ENCODE results near the gene MLX.
"Not testable (repeated sequence)": the region's sequence is repeated elsewhere in the genome, so short reads cannot be mapped to it uniquely, and the experiment has no call there.

The MLX gene

GRCh38 chr17:42555961-42556617 lies 10.8 kb upstream of the MLX start:
- DNase-seq, result not testable (repeated sequence)

DNA sequence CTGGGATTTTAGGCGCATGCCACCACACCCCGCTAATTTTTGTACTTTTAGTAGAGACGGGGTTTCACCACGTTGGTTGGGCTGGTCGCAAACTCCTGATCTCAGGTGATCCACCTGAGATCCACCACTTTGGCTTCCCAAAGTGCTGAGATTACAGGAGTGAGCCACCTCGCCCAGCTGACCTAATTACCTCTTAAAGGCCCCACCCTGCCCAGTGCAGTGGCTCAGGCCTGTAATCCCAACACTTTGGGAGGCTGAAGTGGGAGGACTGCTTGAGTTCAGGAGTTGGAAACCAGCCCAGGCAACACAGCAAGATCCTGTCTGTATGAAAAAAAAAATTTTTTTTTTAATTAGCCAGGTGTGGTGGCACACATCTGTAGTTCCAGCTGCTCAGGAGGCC lies 7.8 kb upstream of the MLX start:
- no peak for DNase-seq

DNA sequence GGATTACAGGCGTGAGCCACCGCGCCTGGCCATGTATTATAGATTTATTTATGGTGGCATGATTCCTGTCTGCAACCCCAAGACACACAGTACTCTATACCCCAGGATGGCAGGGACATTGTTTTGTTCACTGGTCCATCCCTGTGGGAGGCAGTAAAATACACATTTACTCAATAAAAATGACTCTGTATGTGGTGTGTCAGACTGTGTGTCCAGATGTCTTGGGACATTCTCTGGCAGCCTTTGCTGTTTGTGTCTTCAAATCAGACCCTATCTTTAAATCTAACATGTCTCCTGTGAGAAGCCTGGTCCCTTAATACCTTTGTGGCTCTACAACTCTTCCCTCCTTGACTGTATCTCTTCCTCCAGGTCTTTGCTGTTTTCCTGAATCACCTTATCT lies 6.7 kb upstream of the MLX start:
- no peak for DNase-seq

- DNase-seq, result peak; percentile 95
These were observed 5.0 kb upstream of the MLX start, which contains the start of gene COASY for GRCh38 chr17:42561897-42562387. TSS of gene COASY (plus strand) at chr17:42562148. CDS start at chr17:42562623, 475 bp downstream.

- no peak for DNase-seq
These were observed 4.3 kb upstream of the MLX start for GRCh38 chr17:42562388-42563142.

DNA sequence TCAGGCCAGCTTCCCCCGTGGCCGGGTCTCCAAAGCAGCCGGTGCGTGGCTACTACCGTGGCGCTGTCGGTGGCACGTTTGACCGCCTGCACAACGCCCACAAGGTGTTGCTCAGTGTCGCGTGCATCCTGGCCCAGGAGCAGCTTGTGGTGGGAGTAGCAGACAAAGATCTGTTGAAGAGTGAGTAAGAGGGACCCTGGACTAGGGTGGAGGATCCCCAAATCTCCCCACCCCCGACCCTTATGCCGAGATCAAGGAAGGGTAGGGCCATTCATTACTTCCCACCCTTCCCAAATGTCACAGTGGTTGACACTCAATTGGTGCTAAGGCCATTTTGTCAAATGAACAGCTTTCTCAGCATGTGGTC lies 3.8 kb upstream of the MLX start:
- DNase-seq, result no peak

GRCh38 chr17:42563543-42563942 lies 3.4 kb upstream of the MLX start:
- no peak for DNase-seq

- DNase-seq, result no peak
These were observed 3.0 kb upstream of the MLX start for GRCh38 chr17:42563950-42564349.

- DNase-seq, result no peak
These were observed 1.9 kb upstream of the MLX start for GRCh38 chr17:42564815-42565522.

GRCh38 chr17:42565523-42566214 lies 1.2 kb upstream of the MLX start:
- no peak for DNase-seq

DNA sequence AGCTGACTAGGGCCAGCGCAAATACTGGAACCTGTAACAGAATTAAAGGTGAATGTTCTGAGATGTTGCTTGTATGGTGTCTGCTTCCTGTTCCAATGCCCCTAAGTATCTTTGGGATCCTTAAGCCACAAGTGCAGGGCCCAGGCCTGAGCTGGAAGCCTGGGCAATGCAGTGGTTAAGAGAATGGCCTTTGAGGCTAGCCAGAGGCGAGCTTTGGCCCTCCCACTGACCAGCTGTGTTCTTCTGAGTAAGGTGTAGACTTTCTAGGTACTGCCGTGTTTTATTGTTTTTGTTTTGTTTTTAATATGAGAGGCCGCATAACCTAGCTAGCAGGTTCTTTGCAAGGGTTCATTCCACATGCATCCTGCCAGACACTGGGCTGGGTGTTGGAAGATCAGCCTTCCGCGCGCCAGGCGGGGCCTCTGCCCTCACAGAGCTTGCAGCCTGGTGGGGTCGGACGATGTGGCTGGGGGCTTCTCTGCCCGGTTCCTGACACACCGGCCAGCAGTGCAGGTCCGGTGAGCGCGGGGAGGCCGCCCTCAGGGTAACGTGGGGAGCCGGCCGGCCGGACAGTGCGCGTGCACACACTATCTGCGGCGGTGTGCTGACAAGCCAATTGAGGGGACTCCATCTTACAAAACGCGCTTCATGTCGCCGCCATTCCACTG lies 551 bp upstream of the MLX start:
- no peak for DNase-seq

GRCh38 chr17:42568341-42569111 lies 1.6 kb downstream of the MLX start:
- DNase-seq, result no peak

- DNase-seq, result no peak
These were observed 4.7 kb downstream of the MLX start for GRCh38 chr17:42571435-42572225.

DNA sequence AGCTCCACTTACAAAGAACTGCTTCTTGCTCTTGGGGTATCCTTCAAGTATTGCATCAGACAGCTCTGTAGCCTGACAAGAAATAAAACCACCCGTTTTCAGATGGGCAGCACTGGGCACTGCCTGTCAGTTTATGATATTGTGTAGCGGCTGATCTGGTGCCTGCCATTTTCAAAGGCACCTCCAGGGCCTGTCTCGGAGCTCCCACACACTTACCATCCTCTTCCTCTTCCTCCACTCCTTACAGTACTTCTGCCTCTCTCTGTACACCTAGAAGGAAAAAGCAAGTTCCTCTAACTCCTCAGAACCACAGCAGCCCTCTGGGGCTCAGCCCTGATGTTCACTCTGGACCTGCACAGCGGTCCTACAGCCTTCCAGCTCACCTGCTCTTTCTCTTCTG lies 6.2 kb downstream of the MLX start:
- DNase-seq, result no peak

DNA sequence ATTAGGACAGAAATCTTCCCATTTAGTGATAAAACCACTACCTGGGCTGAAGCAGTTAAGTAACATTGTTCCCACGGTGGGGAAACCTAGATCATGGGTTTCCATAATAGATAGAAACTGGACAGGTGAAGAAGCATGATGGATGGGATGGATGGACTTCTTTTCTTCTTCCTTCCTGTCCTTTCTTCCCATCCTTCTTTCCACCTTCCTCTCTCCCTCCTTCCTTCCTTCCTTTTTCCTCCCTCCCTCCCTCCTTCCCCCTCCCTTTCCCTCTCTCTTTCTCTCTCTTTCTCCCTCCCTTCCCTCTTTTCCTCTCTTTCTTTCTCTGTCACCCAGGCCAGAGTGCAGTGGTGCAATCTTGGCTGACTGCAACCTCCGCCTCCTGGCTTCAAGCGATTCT lies 7.6 kb downstream of the MLX start:
- no peak for DNase-seq

DNA sequence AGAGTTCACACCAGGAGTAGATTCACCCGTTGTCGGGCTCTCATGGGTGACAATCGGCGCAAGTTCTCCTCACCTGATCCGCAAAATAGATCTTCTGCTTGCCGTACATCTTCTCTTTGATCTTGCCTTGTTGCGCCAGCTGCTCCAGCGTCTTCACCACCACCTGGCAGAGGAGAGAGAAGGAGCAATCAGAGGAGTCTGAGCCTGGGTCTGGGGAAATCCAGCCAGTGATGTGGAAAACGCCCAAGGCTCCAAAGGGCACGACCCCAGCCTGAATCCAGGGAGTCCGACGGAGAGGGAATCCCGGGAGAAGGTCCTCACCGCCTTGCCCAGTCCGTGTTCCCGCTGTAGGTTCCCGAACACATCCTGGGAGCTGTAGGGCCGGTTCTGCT lies 10.2 kb downstream of the MLX start:
- DNase-seq, result no peak

GRCh38 chr17:42577532-42578281 lies 10.8 kb downstream of the MLX start, which contains the start of gene PSMC3IP:
TSS of gene PSMC3IP (minus strand) at chr17:42577729. CDS start at chr17:42577686, 43 bp downstream.
- DNase-seq, result peak; percentile 92

GRCh38 chr17:42578282-42578869 lies 11.5 kb downstream of the MLX start:
- DNase-seq, result peak; percentile 76

- no peak for DNase-seq
These were observed 13.1 kb downstream of the MLX start for GRCh38 chr17:42579794-42580551.

Data from CD4-positive, alpha-beta T cell treated with Interleukin-10 for 1 hour (primary cell).